ENCODE measurements around the gene FBXO5. TPM values are rescaled to one million over a fixed set of nuclear protein-coding genes. Genes with fewer than 3 reads are reported as not detected.
"Not testable (repeated sequence)": the region's sequence is repeated elsewhere in the genome, so short reads cannot be mapped to it uniquely, and the experiment has no call there.

FBXO5 gene, protein sequence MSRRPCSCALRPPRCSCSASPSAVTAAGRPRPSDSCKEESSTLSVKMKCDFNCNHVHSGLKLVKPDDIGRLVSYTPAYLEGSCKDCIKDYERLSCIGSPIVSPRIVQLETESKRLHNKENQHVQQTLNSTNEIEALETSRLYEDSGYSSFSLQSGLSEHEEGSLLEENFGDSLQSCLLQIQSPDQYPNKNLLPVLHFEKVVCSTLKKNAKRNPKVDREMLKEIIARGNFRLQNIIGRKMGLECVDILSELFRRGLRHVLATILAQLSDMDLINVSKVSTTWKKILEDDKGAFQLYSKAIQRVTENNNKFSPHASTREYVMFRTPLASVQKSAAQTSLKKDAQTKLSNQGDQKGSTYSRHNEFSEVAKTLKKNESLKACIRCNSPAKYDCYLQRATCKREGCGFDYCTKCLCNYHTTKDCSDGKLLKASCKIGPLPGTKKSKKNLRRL
- total RNA-seq, result 11.4 TPM

- DNase-seq, result peak; percentile 97
These were observed at the start of gene FBXO5 for GRCh38 chr6:152982904-152983636. Gene FBXO5 (minus strand): TSS chr6:152983041. CDS start chr6:152982959, 82 bp downstream.

- DNase-seq, result no peak
These were observed 49.5 kb upstream of the FBXO5 start for GRCh38 chr6:153032255-153032882.

DNA sequence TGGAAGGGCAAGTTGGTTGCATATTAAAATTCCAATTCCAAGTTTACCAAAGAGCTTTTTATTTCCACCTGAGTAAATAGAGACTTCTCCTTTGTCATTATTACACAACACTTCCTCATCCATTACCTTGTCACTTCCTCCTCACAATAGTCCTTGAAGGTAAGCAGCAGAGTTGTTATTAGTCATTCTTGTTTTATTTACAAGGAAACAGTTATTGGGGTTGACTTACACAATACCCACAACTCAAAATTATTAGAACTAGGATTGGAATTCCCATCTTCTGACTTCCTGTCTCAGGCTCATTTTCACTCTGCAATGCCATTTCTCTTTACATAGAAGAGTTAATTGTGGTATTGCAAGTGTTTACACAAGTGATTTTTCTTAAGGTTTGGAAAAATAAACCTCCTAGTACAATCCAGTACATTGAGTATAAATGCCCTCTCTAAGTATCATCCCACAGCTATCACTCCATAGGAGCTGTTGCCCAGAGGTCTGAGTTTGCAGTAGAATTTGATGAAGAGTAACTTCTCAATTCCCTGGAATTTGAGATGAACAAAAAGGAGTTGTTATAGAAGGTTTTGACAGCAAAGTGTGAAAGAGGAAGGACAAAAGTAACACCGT, 48.6 kb upstream of the FBXO5 start:
- no peak for DNase-seq

DNA sequence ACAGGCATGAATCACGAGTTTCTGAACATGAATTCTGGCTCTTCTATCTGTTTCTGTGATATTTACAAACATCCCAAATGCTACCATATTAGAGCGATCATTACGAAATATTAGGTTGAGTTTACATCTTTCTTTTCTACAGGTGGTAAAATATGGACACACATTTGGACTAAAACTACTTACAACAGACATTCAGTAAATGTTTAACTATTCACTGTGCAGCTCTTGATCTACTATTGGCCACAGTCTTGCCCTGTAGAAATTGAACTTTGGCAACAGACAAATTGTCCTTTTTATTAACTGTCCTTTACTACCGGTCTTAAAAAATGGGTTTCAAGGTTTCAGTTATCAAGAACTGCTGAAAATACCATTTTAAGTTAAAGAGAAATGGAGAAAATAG, 46.1 kb upstream of the FBXO5 start:
- DNase-seq, result no peak

DNA sequence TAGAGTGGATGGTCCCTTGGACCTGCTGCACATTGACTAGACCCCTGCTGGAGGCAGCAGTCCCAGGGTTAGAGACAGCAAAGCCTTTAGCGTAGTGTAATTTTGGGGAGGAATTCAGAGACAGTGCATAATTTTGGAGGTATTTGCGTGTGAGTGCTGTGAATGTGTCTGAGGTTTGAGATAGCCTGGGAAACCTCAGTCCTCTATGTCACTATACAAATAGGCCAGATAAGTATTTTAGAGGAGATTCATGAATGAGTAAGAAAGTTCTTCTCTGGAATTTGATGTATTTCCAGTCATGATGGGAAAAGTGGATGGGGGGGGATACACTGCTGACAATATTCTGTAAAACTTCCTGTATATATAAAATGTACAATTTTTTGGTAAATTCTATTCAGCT, 45.4 kb upstream of the FBXO5 start:
- DNase-seq, result no peak

- no peak for DNase-seq
These were observed 44.6 kb upstream of the FBXO5 start for GRCh38 chr6:153027480-153027879.

DNA sequence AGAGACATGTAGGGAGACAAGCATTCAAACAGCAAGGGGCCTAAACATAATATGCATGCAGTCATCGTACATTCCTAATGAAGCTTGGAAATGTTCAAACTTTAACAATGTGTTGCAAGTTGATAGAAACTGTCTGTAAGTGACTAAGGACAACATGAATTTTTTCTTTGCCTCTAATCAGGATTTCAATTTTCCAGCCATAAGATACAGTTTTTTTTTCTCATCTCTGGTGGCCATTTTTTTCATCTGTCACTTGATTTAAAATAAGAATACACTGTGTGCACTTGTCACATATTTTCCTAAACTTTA, 41.8 kb upstream of the FBXO5 start:
- no peak for DNase-seq

GRCh38 chr6:153023977-153024708, 41.3 kb upstream of the FBXO5 start:
- peak; percentile 20 for DNase-seq

- no peak for DNase-seq
These were observed 35.5 kb upstream of the FBXO5 start for GRCh38 chr6:153018355-153018754.

DNA sequence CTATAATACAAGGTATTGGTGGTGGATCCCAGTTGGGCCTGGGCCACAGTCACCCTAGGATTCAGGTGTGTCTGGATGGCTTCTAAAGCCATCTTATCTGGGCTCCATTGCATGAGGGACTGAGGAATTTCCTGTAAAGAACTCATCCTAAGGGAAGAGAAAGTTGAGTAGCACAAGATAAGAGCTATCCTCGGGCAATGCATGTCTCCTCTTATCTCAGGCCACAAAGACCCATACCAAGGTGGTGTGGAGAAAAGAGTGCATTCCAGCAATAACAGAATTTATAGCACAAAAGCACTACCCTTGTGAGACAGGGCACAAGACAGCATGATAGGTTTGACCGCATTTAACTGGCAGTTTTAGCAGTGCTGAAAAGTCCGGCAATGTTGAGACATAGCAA, 34.0 kb upstream of the FBXO5 start:
- no peak for DNase-seq

- no peak for DNase-seq
These were observed 32.3 kb upstream of the FBXO5 start for GRCh38 chr6:153015094-153015640.

DNA sequence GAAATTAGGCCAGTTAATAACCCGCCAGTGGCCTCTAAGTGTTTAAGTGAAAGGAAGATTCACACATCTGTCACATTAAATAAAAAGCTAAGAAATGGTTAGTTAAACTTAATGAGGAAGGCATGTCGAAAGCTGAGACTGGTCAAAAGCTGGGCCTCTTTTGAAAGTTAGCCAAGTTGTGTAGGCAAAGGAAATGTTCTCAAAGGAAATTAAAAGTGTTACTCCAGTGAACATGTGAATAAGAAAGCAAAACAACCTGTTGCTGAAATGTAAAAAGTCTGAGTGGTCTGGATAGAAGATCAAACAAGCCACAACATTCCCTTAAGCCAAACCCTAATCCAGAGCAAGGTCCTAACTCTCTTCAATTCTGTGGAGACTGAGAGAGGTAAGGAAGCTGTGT, 30.6 kb upstream of the FBXO5 start:
- DNase-seq, result no peak

DNA sequence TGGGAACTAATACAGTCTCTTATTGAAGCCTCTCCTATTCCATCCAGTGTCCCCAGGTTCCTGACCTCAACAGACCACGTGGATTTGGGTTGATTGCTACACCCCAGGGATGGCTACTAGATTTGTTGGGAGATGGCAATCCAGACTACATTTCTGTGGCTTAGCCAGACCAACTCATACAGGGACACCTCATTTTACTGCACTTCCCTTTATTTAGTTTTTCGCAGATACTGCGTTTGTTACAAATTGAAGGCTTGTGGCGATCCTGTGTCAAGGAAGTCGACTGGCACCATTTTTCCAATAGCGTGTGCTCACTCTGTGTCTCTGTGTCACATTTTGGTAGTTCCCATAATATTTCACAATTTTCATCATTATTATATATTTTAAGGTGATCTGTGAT, 30.0 kb upstream of the FBXO5 start:
- no peak for DNase-seq

DNA sequence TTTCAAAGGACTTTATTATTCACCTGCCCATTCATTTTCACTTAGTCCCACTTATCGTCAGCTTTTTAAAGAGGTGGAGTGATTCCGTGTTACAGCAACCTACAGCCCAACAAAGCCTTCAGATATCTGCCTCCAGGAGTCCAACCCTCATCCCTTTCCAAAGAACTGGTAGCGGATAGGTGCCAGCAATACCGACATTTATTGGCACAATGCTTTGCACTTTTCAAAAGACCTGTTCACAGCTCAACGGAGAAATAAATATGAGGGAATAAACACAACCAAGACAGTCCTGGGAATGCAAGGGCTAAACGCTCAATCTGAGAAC, 20.5 kb upstream of the FBXO5 start:
- no peak for DNase-seq

GRCh38 chr6:153002613-153003365, 19.9 kb upstream of the FBXO5 start, which contains the start of gene MTRF1L:
Gene MTRF1L (minus strand): TSS chr6:153002709. CDS start chr6:153002685, 24 bp downstream.
- DNase-seq, result peak; percentile 97

- peak; percentile 4 for DNase-seq
These were observed 19.1 kb upstream of the FBXO5 start for GRCh38 chr6:153001767-153002612.

GRCh38 chr6:153000790-153001189, 17.9 kb upstream of the FBXO5 start:
- not testable (repeated sequence) for DNase-seq

- DNase-seq, result no peak
These were observed 17.4 kb upstream of the FBXO5 start for GRCh38 chr6:153000243-153000642.

DNA sequence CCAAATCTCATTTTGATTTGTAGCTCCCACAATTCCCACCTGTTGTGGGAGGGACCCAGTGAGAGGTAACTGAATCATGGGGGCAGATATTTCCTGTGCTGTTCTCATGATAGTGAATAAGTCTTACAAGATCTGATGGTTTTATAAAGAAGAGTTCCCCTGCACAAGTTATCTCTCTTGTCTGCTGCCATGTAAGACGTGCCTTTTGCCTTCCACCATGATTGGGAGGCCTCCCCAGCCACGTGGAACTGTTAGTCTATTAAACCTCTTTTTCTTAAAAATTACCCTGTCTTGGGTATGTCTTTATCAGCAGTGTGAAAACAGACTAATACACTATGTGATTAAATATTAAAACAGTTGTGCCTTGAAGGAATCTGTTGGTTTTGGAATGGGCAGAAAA, 16.7 kb upstream of the FBXO5 start:
- DNase-seq, result not testable (repeated sequence)

GRCh38 chr6:152993847-152994246, 11.0 kb upstream of the FBXO5 start:
- no peak for DNase-seq
